Activated CD8-positive, alpha-beta T cell treated with anti-CD3 and anti-CD28 coated beads for 36 hours (primary cell): ENCODE results near the gene NOTCH2. TPM values are rescaled to one million over a fixed set of nuclear protein-coding genes. Genes with fewer than 3 reads are reported as not detected.

Source experiments
- ATAC-seq: fragments of 200-7000 bp; cut with Tn5 transposase; one replicate; pipeline ENCODE4 v1.10.0; 2021; ENCODE audit warnings: mild to moderate bottlenecking, moderate library complexity
- CTCF ChIA-PET: fragments of 350-600 bp; sonication (Branson Sonifier 250); formaldehyde crosslinking; loops from one replicate; lab custom pipeline; 2021; ENCODE audit warnings: antibody characterized with exemption; lab: Charles Lee
- POLR2A ChIA-PET: fragments of 350-600 bp; sonication (Branson Sonifier 250); formaldehyde crosslinking; loops from one replicate; lab custom pipeline; 2021; ENCODE audit warnings: antibody characterized with exemption; lab: Charles Lee
- DNase-seq: peaks from one replicate; pipeline ENCODE4 v3.0.0-alpha.2; 2020
- H3K27ac Mint-ChIP-seq: one replicate; pipeline ENCODE4 v1.8.0; 2021; ENCODE audit warnings: mild to moderate bottlenecking, mixed read lengths
- H3K27me3 Mint-ChIP-seq: one replicate; pipeline ENCODE4 v1.8.0; 2021; ENCODE audit warnings: mixed read lengths
- H3K36me3 Mint-ChIP-seq: one replicate; pipeline ENCODE4 v1.8.0; 2021; ENCODE audit warnings: low read depth, mixed read lengths
- H3K4me1 Mint-ChIP-seq: one replicate; pipeline ENCODE4 v1.8.0; 2021; ENCODE audit warnings: low read depth, mixed read lengths
- H3K4me3 Mint-ChIP-seq: one replicate; pipeline ENCODE4 v1.8.0; 2021; ENCODE audit warnings: mild to moderate bottlenecking, moderate library complexity, mixed read lengths
- H3K9me3 Mint-ChIP-seq: one replicate; pipeline ENCODE4 v1.8.0; 2021; ENCODE audit warnings: mixed read lengths
- intact Hi-C: fragments of 100-400 bp; cut with micrococcal nuclease; formaldehyde crosslinking; loops from one replicate; pipeline ENCODE4 v1.10.0; 2022
- total RNA-seq, 2 experiments: library from RNA; stranded (reverse); gene quantifications; one replicate each; pipeline ENCODE4 v1.2.3, GENCODE V29; 2021
- TF ChIP-seq, protein P1 (sequence below): fragments of 200-600 bp; IDR thresholded peaks from one replicate; pipeline ENCODE4 v1.8.0; 2022; ENCODE audit warnings: antibody characterized with exemption, mild to moderate bottlenecking

Gene NOTCH2
- total RNA-seq, 2 experiments from 2014 or later = 37.6 to 41.3 TPM

DNA sequence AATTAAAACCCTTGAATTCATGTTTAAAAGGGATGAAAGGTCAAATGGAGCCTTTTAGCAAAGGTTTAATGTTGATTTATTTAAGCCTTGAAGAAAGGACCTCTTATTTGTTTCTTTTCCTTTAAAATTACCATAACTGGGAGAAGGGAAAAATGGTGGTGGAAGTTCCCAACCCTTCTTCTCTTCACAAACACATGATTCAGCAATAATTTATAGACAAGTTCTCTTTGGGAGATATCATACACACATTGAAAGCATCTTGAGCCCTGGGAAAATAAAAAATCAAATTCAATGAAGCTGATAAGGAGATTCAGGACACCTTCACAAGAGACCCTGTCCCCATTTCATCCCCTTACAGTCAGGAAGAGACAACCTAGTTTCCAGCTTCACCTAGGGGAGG lies 182.0 kb downstream of the NOTCH2 start:
- Mint-ChIP-seq H3K36me3 (peaks cover 5% of the 10 kb centered on the region), H3K9me3 (peaks cover 7% of the 10 kb centered on the region), H3K4me3 (no peak overlapping the region), H3K27ac (no peak overlapping the region), H3K4me1 (no peaks in the 10 kb centered on the region), H3K27me3 (peaks cover 23% of the 10 kb centered on the region)
- CTCF ChIA-PET = interaction anchor here (0.8 to 3.0 kb wide), 7 partner anchors 9 to 67 kb away, joined by 3 to 19 read pairs (median 5); partner anchors contain the start of gene ADAM30
- no peak for DNase-seq
- intact Hi-C loops = no loop called here
- ATAC-seq = no peak
- POLR2A ChIA-PET = no interaction called here
- TF ChIP-seq, protein P1, sequence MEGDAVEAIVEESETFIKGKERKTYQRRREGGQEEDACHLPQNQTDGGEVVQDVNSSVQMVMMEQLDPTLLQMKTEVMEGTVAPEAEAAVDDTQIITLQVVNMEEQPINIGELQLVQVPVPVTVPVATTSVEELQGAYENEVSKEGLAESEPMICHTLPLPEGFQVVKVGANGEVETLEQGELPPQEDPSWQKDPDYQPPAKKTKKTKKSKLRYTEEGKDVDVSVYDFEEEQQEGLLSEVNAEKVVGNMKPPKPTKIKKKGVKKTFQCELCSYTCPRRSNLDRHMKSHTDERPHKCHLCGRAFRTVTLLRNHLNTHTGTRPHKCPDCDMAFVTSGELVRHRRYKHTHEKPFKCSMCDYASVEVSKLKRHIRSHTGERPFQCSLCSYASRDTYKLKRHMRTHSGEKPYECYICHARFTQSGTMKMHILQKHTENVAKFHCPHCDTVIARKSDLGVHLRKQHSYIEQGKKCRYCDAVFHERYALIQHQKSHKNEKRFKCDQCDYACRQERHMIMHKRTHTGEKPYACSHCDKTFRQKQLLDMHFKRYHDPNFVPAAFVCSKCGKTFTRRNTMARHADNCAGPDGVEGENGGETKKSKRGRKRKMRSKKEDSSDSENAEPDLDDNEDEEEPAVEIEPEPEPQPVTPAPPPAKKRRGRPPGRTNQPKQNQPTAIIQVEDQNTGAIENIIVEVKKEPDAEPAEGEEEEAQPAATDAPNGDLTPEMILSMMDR = no peak

DNA sequence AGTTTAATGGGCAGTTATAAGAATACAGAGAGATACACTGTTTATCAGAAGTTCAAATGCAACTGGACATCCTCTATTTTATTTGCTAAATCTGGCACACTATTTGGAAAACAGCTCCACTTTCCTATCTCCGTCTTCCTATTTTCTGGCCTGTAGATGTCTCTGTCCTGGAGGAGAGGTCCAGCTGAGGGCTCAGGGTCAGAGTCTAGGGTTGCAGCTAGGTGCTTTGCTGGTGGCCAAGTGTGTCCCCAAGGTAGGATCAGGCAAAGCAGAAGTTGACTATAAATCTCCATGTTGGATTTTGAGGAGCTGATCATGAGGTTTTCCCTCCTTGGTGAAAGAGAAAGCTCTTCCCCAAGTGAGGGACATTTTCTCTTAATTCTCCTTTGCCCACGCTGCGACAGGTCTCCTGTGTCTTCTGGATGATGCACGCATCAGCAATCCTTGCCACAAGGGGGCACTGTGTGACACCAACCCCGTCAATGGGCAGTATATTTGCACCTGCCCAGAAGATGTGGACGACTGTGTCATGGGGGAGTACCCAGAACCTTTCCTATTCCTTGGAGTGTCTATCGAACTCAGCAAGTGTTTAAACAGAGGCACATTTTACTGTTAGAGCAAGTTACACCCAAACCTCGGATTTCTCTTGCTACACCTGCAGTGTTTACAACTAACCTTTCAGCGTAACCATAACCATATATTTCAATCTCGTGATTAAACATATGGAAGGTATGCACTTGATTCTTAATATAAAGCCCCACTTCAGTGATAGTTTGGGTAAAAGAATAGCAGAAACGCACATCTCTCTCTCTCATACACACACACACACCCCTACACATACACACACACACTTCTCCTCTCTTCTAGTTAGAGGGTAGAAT lies 183.3 kb downstream of the NOTCH2 start:
- intact Hi-C loops = no loop called here
- Mint-ChIP-seq H3K4me1 (no peaks in the 10 kb centered on the region), H3K36me3 (peaks cover 5% of the 10 kb centered on the region), H3K27ac (no peak overlapping the region), H3K27me3 (peaks cover 15% of the 10 kb centered on the region), H3K9me3 (peaks cover 7% of the 10 kb centered on the region), H3K4me3 (no peak overlapping the region)
- POLR2A ChIA-PET = no interaction called here
- peak; percentile 80 for ATAC-seq
- TF ChIP-seq, protein P1 = peak; percentile 89
- CTCF ChIA-PET = interaction anchor here (0.6 to 3.0 kb wide), 27 partner anchors 8 to 743 kb away, joined by 3 to 19 read pairs (median 4); partner anchors contain the start of gene ADAM30
- peak; percentile 79 for DNase-seq

DNA sequence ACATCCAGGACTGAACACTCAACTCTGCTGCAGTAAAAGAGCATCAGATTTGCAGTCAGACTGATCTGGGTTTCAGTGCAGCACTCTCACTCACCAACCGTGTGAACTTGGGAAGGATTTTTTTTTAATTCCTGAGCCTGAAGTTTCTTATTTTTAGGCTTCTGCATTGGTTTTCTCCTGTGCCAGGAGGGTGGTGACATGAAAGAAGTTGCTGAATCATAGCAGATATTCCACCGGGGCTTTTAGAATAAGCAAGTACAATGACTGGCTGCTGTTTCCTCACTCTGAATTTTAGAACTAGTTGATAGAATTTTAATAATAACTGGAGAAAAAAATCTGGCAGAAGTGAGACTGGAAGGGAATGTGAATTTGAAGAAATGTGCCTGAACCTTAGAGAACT lies 184.8 kb downstream of the NOTCH2 start:
- Mint-ChIP-seq H3K36me3 (peaks cover 5% of the 10 kb centered on the region), H3K4me1 (no peaks in the 10 kb centered on the region), H3K27me3 (peaks cover 19% of the 10 kb centered on the region), H3K9me3 (peaks cover 7% of the 10 kb centered on the region), H3K4me3 (no peak overlapping the region), H3K27ac (no peak overlapping the region)
- DNase-seq (no peak), ATAC-seq (no peak)
- ChIA-PET CTCF (no interaction called here), POLR2A (no interaction called here)
- TF ChIP-seq, protein P1 = no peak
- intact Hi-C loops = no loop called here

DNA sequence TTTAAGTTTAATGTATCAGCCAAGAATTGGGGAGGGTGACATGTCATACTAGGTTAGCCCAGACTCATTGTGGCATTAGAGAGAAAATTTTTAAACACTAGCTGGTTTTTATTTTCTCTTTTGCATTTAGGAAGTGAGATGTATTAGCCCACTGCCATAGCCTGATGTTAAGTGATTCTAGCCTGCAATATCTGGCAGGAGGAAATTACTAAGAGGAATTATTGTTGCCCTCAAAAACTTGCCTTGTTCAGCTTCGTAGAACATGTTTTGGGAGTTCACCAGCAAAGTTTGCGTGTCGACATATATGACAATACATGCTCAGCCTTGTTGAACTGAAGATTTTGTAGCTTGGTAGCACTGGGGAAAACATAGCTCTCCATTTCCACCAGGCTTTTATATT lies 185.6 kb downstream of the NOTCH2 start:
- POLR2A ChIA-PET = no interaction called here
- intact Hi-C loops = no loop called here
- ATAC-seq = no peak

More for the DNA sequence above, 185.6 kb downstream of the NOTCH2 start:
- Mint-ChIP-seq H3K27me3 (peaks cover 19% of the 10 kb centered on the region), H3K9me3 (peaks cover 7% of the 10 kb centered on the region), H3K4me3 (no peak overlapping the region), H3K36me3 (peaks cover 5% of the 10 kb centered on the region), H3K27ac (no peak overlapping the region), H3K4me1 (no peaks in the 10 kb centered on the region)
- no peak for DNase-seq
- TF ChIP-seq, protein P1 = no peak
- CTCF ChIA-PET = interaction anchor here (0.9 to 1.4 kb wide), 6 partner anchors 12 to 85 kb away, joined by 3 to 7 read pairs (median 4); partner anchors contain the start of gene ADAM30
